NAMALWA (cell line): Measurements from ENCODE around the gene GAL3ST2.
A peak's percentile ranks its signal among the peaks of the same experiment; 100 is the strongest.
"Not testable (repeated sequence)": the region's sequence is repeated elsewhere in the genome, so short reads cannot be mapped to it uniquely, and the experiment has no call there.

ENCODE experiments used
- DNase-seq: peaks from one replicate; pipeline ENCODE4 v3.0.0-alpha.2; 2015; ENCODE audit warnings: low spot score

The GAL3ST2 gene

DNA sequence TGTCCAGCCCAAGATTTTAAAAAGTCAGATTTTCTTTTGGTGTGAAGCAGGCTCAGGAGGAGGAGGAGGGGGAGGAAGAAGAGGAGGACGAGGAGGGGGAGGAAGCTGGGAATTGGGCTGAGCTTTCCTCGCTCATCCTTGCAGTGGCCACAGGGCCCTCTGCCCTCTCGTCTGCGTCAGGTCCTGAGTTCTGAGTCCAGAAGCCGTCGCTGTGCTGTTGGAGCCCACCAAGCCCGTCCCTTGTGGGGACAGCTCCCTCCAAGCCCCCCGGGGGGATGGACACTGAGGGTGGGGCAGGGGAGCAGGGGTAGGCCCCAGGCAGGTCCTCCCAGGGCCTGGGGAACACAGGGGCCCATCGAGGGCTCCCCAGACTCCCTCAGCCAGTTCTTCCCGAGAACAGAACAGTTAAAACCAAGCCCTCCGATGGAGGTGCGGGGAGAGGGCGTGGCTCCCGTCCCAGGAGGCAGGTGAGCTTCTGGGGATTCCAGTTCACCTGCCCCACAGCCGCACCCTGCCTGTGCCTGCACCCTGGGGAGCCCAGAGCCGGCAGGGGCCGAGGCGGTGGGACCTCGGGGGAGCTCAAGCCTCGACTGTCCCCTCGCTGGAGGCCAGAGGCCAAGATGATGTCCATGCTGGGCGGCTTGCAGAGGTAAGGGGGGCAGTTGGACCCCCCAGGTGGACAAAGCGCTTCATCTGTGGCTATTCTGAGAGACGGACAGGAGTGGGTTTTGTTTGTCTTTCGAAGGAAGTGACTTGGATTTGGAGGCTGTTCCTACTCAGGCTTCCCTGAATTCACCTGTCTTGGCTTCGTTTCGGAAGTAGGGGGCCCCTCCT is at the start of gene GAL3ST2:
Gene GAL3ST2, plus strand, starts transcription at position 487 of the 834 bp plus-strand sequence. Its CDS starts 134 bp downstream, at position 621.
- no peak for DNase-seq

DNA sequence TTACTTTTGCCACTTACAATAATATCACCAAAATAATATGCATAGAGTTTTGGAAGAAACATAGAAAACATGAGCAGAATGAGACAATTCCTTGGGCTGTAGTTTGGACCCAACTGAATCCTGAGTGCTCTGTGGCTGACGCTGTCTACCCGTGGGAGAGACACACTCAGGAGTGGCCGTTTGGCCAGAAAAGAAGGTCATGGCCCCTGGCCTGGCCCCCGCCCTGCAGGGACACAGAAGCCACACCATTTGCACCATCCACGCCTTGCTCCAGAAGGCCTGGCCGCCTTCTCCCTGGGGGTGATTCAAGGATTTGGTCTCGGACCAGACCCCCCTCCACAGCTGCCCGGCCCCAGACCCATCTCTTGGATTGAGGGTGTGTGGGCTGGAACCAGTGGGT is 48.6 kb upstream of the GAL3ST2 start:
- DNase-seq: no peak

DNA sequence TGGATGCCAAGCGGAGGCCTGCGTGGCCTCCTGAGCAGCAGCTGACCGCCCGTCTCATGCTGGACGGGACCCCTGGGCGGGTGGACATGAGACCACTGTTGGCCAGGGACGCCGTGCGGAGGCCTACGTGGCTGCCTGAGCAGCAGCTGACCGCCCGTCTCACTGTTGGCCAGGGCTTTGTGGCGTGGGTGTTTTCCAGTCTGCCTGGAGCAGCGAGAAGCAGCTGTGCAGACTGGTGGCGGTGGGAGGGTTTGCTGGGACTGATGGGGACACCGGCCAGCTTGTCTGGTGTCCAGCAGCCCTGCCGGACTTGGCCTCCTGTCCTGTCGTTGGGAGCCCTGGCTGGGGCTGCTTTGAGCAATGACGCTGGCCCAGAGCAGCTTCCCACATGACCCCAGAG is 48.0 kb upstream of the GAL3ST2 start:
- no peak for DNase-seq

DNA sequence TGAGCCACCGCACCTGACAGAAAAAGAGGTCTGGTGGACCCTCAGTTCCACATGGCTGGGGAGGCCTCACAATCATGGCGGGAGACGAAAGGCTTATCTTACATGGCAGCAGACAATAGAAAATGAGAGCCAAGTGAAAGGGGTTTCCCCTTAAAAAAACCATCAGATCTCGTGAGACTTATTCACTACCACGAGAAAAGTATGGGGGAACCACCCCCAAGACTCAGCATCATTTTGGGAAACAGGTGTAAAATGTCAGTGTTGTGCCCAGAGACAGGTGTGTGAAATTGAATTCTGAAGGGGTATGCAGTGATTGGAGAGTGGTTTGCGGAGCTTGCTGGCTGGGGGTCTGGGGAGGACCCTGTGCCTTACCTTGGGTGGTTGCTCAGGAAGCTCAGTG is 46.8 kb upstream of the GAL3ST2 start:
- DNase-seq: no peak

DNA sequence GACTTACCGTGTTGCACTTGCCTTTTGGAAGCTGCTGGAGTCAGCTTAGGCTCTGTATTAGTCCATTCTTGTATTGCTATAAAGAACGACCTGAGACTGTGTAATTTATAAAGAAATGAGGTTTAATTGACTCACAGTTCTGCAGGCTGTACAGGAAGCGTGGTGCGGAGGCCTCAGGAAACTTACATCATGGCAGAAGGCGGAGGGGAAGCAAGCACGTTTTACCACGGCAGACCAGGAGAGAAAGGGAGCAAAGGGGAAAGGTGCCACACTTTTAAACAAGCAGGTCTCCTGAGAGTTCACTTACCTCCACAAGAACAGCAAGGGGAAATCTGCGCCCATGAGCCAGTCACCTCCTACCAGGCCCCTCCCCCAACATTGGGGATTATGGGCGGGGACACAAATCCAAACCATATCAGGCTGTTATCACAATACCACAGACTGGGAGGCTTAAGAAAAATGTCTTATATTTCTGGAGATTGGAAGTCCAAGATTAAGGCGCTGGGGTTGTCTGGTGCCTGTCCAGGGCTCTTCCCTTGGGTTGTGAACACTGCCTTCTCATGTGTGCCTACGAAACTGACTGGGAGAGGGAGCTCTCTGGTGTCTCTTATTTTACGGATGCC is 45.8 kb upstream of the GAL3ST2 start:
- no peak for DNase-seq

DNA sequence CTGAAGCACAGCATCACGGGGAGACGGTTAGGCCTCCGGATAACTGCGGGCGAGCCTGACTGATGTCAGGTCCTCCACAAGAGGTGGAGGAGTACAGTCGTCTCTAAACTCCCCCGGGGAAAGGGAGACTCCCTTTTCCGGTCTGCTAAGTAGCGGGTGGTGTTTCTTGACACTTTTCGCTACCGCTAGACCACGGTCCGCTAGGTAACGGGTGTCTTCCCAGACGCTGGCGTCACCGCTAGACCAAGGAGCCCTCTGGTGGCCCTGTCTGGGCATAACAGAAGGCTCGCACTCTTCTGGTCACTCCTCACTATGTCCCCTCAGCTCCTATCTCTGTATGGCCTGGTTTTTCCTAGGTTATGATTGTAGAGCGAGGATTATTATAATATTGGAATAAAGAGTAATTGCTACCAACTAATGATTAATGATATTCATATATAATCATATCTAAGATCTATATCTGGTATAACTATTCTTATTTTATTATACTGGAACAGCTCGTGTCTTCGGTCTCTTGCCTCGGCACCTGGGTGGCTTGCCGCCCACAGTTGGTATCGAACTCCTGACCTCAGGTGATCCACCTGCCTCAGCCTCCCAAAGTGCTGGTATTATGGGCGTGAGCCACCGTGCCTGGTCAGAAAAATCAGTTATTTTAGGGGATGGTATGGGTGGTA is 44.0 kb upstream of the GAL3ST2 start:
- DNase-seq: peak; percentile 70

DNA sequence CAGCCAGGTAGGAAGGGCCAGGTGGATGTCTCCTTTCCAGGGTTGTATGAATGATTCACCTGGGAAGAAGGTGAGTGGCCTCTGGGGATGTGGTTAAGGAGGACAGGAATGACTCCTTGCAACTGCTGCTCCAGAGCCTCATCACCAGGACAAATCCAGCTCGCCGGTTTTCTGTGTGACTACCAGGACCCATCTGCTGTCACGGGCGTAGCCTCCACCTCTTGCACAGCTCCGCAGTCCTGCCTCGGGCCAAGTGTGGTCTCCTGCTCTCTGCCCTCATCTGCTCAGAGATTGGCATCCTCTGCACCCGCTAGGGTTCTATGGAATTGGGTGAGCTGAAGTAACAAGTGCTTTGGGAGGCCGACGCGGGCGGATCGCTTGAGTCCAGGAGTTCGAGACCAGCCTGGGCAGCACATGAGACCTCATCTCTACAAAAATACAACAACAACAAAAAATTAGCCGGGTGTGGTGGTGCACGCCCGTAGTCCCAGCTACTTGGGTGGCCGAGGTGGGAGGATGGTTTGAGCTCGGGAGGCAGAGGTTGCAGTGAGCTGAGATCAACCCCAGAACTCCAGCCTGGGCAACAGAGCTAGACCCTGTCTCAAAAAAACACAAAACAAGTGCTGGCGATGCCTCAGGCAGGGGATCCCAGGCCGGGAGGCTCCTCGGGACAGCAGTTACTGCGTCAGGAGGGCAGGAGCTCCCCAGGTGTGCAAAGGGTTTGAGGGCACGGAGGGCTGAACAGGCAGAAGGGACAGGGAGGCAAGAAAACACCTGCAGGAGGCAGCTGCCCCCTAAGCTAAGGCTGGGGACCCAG is 43.0 kb upstream of the GAL3ST2 start:
- DNase-seq: peak; percentile 7

DNA sequence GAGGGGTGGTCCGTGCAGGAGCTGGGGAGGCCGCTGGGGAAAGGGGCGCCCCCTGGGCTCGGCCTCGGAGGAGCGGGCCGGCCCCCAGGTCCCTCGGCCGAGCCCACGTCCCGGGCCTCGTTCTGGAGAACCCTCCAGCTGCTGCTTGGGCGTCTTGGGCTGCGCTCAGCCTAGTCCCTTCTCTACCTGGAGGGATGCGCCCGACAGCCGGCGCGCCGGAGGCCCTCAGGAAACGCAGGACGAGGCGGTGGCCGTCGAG is 42.5 kb upstream of the GAL3ST2 start:
- DNase-seq: no peak

DNA sequence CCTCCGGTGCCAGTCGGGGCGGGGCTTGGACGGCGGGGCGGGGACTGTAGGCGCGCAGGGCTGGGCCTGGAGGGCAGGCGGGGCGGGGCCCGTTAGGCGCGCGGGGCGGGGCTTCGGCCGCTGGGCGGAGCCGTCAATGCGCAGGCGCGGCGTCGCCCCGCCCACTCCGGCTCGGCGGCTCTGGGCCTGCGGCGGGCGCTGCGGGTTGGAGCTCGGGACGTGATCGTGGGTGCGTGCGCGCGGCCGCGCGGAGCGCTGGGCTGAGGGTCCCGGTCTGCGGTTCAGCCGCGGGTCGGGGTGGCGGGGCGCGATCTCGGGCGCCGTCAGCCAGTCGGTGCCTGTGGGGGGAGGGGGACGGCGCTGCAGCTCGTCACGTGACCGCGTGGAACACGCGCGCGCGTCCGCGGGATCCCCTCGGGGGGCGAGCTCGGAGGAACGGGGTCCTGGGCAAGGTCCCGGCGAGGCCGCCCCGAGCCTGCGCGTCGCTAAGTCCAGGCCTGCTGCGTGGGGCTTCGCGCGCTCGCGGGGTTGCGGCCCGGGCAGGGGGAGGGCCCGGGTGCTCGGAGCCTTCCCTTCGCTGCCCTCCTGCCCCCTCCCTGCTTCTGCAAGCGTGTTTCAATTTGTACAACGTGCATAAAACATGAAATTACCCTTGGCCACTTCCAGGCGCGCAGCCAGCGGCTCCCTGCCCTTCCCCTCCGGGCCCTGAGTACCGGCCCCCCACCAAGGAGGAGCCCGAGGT is 42.0 kb upstream of the GAL3ST2 start, which contains the start of gene D2HGDH:
Gene D2HGDH, plus strand, starts transcription at position 164 of the 742 bp plus-strand sequence. CDS start 595 bp downstream, outside the sequence.
- DNase-seq: peak; percentile 80

DNA sequence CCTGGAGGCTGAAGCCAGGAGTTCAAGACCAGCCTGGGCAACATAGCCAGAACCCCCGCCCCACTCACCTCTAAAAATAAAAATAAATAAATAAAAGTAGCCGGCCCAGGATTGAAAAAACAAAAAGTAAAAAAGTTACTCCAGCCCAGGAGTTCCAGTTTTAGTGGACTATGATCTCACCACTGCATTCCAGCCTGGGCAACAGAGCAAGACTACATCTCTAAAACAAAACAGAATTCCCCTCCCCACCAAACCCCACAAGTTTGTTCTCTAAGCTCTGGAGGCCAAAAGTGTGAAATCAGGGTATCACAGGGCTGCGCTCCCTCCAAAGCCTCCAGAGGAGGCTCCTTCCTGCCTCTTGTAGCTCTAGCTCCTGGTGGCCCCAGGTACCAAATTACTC is 40.5 kb upstream of the GAL3ST2 start:
- no peak for DNase-seq

DNA sequence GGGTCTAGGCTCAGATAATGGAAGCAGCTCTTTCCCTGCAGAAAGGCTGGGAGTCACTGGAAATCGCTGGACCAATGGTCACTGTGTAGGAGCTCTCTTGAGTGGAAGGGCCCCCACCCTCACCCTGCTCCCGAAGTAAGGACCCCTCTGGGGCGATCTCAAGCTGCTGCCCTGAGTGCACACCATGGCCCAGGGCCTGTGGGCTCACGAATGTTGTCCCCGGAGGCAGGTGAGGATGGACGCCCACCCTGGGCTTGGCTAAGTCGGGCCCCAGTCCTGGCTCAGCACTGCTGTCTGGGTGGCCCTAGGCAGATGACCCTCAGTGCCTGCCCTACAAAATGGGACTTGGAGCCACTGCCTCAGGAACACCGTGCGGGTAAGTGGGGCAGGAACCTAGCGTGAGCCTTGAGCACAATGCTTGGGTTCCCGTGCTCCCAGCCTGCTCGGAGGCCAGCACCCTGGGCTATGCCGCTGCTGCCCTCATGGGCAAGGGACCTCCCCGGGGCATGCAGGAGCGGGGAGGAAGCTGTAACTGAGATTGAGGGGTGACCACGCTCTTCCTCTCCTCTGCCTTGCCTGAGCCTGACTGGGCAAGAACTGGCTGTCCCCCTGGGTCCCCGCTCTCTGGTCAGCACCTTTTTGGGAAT is 38.5 kb upstream of the GAL3ST2 start:
- no peak for DNase-seq

DNA sequence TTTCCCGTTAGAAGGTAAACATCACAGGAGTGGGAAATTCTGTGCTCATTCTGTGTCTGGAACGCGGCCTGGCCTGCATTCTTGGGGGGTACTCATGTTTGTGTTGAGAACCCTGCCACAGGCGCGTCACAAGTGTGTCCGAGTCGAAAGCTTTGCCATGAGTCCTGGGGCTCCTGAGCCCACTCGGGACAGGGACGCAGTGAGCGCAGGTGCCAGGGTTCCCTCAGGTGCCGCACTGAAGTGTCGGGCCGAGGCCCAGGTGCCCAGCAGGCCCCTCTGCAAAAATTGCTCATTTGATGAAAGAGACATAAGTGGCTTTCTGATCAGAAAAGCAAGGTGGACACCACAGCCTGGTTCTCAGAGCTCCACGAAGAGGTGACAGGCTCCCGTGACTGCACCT is 37.4 kb upstream of the GAL3ST2 start:
- DNase-seq: no peak

DNA sequence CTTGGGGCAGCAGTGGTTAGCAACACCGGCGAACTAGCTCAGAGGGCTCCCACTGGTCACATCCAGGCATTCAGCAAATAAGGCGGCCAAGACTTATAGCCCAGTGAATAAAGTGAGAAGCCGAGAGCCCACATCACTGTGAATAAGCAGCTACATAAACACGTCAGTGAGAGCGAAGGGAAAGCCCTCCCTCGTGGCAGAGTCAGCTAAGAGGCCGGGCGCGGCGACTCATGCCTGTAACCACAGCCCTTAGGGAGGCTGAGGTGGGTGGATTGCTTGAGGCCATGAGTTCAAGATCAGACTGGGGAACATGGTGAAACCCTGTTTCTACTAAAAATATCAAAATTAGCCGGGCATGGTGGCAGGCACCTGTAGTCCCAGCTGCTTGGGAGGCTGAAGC is 37.0 kb upstream of the GAL3ST2 start:
- no peak for DNase-seq

DNA sequence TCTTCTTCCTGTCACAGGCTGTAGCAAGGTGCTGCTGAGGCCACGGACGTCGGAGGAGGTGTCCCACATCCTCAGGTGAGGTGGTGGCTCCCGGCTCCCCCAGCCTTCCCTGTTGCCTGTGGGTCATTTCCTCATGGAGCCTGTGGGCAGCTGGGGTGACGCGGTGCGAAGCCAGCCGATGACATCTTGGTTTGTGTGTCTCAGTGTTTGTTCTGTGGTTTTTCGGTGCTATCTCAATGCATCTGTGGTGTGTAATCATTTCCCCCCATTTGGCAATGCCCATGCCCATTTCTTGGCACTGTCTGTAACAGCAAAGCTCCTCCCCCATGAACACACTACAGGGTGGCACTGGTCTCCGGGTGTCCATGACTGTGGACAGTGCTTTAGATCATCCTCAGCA is 35.6 kb upstream of the GAL3ST2 start:
- no peak for DNase-seq

DNA sequence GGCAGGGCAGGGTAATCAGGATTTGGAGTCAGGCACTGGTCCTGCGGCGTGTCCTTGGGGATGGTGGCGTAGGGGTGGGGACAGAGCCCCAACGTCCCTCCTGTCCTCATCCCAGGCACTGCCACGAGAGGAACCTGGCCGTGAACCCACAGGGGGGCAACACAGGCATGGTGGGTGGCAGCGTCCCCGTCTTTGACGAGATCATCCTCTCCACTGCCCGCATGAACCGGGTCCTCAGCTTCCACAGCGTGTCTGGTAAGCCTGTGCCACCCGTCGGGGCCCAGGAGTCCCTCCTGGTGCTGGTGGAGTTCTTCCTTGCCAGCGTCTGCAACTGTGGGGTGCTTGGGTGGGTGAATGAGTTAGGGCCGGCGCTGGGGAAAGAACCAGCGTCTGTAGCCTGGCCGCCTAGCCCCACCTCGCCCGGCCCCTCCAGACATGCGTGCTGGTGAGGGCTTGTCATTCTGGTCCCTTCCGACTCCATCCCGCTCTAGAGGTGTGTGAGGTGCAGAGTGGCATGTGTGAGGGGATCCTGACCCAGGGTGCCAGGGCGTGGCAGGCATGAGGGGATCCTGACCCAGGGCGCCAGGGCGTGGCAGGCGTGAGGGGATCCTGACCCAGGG is 34.2 kb upstream of the GAL3ST2 start:
- DNase-seq: no peak

DNA sequence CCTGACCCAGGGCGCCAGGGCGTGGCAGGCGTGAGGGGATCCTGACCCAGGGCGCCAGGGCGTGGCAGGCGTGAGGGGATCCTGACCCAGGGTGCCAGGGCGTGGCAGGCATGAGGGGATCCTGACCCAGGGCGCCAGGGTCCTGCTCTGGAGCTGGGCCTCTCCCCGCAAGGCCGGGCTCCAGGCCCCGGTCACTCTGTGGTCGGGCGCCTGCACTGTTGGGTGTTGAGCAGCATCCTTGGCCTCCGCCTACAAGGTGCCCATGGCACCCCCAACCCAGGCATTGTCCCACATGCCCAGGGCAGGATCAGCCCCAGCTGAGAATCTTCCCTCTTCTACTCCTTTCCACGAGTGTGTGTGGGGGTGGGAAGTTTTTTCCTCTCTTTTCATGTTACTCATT is 33.6 kb upstream of the GAL3ST2 start:
- not testable (repeated sequence) for DNase-seq

DNA sequence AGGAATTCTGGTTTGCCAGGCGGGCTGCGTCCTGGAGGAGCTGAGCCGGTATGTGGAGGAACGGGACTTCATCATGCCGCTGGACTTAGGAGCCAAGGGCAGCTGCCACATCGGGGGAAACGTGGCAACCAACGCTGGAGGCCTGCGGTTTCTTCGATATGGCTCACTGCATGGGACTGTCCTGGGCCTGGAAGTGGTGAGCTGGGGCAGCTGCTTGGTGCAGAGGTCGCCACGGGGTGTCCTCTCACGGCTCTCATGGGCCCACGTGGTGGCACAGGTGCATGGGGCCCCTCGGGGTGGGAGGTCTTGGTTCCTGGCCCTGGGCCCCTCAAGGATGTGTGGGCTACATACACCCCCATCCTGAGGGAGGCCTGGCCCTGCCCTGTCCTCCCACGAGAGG is 33.0 kb upstream of the GAL3ST2 start:
- no peak for DNase-seq

DNA sequence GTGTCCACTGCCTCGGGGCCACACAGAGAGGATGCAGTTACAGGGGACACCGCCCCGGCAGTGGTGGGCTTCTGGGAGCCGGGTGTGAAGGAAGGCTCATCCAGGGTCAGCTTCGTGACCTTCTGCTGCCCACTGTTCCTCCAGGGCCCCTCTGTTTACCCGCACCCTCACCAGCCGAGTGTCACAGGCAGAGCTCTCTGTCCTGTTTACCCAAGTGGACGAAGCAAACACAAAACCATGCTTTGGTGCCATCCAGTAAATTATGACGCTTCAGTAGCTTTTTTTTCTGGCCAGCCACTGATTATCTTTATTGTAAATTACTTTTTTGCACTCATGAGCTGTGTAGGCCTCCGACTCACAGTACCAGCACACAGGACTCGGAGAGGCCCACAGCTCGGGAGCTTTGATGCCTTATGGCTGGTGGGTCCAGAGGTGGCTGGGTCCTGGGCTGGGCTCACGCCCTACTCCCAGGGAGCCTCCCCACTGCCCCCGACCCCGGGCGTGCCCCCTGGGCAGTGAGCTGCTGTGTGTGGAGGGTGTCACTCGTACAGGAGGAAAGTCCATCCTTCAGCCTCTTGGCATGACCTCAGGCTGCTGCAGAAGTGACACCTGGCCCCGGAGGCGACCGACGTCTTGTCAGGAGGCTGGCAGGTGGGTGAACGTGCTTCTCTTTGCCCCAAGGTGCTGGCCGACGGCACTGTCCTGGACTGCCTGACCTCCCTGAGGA is 32.4 kb upstream of the GAL3ST2 start:
- DNase-seq: no peak

DNA sequence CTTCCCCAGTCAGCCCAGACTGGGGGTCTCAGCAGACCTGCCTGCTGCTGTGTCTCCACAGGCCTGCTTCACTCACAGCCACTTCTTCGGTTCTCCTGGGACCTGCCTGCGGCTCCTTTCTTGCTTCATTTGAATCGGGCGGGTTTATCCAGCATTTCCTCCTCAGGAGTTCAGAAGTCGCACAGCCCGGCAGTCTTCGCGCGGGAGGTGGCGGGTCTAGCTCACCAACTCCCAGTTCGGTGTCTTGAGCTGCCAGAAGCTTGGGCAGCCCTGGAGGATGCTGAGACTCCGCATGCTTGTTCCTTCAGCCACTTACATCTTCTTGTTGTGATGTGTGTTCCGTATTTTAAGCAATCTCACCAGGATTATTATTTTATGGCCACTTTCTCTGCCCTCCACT is 31.3 kb upstream of the GAL3ST2 start:
- no peak for DNase-seq

DNA sequence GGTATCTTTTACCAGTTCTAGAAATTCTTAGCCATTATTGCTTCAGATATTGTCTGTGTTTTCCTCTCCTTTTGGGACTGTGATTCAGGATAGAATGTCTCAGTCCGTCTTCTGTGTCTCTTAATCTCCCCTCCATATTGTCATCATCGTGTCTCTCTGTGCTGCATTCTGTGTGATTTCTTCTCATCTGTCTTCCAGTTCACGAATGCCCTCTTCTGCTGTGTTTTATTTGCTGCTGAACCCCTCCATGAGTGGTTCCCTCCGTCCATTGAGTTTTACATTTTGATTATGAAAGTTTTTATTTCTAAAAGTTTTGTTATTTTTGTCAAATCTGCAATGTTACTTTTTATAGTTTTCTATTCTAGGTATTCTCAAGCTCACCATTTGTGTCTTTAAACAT is 30.5 kb upstream of the GAL3ST2 start:
- no peak for DNase-seq
